ENCODE results near the gene ABCA1.
A peak's percentile ranks its signal among the peaks of the same experiment; 100 is the strongest.

ABCA1 gene

GRCh38 chr9:104871961-104872527, 55.9 kb downstream of the ABCA1 start:
- Histone ChIP-seq H3K23ac (ENCODE audit: low read length) (no peak overlapping the region), H2BK12ac (ENCODE audit: low read length) (peak overlapping the region; percentile 59), H3K18ac (ENCODE audit: low read length) (no peak overlapping the region), H3K79me2 (ENCODE audit: control insufficient read depth, insufficient read depth, low read length, poor library complexity) (peaks cover 2% of the 10 kb centered on the region), H3K4me2 (ENCODE audit: low read length) (no peak overlapping the region), H4K12ac (ENCODE audit: low read depth, low read length) (no peak overlapping the region), H3K4me1 (ENCODE audit: control insufficient read depth in 1 of 2, insufficient read depth in 2 of 2, low read length in 2 of 2) (peaks cover 15 to 19% of the 10 kb centered on the region in 2 experiments), H4K8ac (ENCODE audit: low read depth, low read length) (no peak overlapping the region), H3K14ac (ENCODE audit: low read length) (no peak overlapping the region), H3K79me1 (ENCODE audit: low read length) (peaks cover 13% of the 10 kb centered on the region), H2AFZ (ENCODE audit: insufficient read depth, low read length, poor library complexity) (no peak overlapping the region), H3K4me3 (ENCODE audit: low read depth, low read length) (no peak overlapping the region), H3K9ac (ENCODE audit: low read length) (no peak overlapping the region), H2BK5ac (ENCODE audit: low read depth, low read length, poor library complexity) (no peak overlapping the region), H2BK120ac (ENCODE audit: insufficient read depth, low read length, poor library complexity) (no peak overlapping the region), H3K9me3 (ENCODE audit: insufficient read depth, low read depth, low read length) (peaks cover 1% of the 10 kb centered on the region), H3K4ac (ENCODE audit: low read depth, low read length) (no peak overlapping the region), H4K91ac (ENCODE audit: low read depth, low read length) (no peak overlapping the region), H3K27me3 (ENCODE audit: insufficient read depth, low read length) (no peaks in the 10 kb centered on the region), H3K27ac (ENCODE audit: low read depth, low read length) (peak overlapping the region; percentile 66), H3K36me3 (ENCODE audit: control insufficient read depth in 1 of 2, insufficient read depth in 2 of 2, low read length in 2 of 2) (no peaks in the 10 kb centered on the region), H2AK5ac (ENCODE audit: low read length) (no peak overlapping the region)
- no peak for DNase-seq
- no CpG with 5 or more reads among the region's 5 CpGs for WGBS (ENCODE audit: extremely low coverage, insufficient coverage, insufficient read length)

GRCh38 chr9:104869811-104870210, 58.1 kb downstream of the ABCA1 start:
- H2BK12ac ChIP-seq (ENCODE audit: low read length), result no peak overlapping the region
- H3K4me2 ChIP-seq (ENCODE audit: low read length), result no peak overlapping the region
- peaks cover 13% of the 10 kb centered on the region for H3K79me1 ChIP-seq (ENCODE audit: low read length)
- no peaks in the 10 kb centered on the region for H3K27me3 ChIP-seq (ENCODE audit: insufficient read depth, low read length)
- H3K23ac ChIP-seq (ENCODE audit: low read length), result no peak overlapping the region
- no peak overlapping the region for H2AFZ ChIP-seq (ENCODE audit: insufficient read depth, low read length, poor library complexity)
- no peak for DNase-seq
- H2AK5ac ChIP-seq (ENCODE audit: low read length), result no peak overlapping the region
- no peak overlapping the region for H3K14ac ChIP-seq (ENCODE audit: low read length)
- no peak overlapping the region for H2BK120ac ChIP-seq (ENCODE audit: insufficient read depth, low read length, poor library complexity)
- peak overlapping the region; percentile 90 for H4K91ac ChIP-seq (ENCODE audit: low read depth, low read length)
- H3K4ac ChIP-seq (ENCODE audit: low read depth, low read length), result no peak overlapping the region
- H4K8ac ChIP-seq (ENCODE audit: low read depth, low read length), result no peak overlapping the region
- no peak overlapping the region for H2BK5ac ChIP-seq (ENCODE audit: low read depth, low read length, poor library complexity)
- H3K27ac ChIP-seq (ENCODE audit: low read depth, low read length), result peak overlapping the region; percentile 49
- H3K9ac ChIP-seq (ENCODE audit: low read length), result no peak overlapping the region
- peaks cover 15 to 19% of the 10 kb centered on the region in 2 experiments for H3K4me1 ChIP-seq (ENCODE audit: control insufficient read depth in 1 of 2, insufficient read depth in 2 of 2, low read length in 2 of 2)
- H3K36me3 ChIP-seq (ENCODE audit: control insufficient read depth in 1 of 2, insufficient read depth in 2 of 2, low read length in 2 of 2), result no peaks in the 10 kb centered on the region
- no CpG with 5 or more reads among the region's 1 CpG for WGBS (ENCODE audit: extremely low coverage, insufficient coverage, insufficient read length)
- H3K4me3 ChIP-seq (ENCODE audit: low read depth, low read length), result no peak overlapping the region
- peaks cover 1% of the 10 kb centered on the region for H3K9me3 ChIP-seq (ENCODE audit: insufficient read depth, low read depth, low read length)
- no peak overlapping the region for H4K12ac ChIP-seq (ENCODE audit: low read depth, low read length)
- H3K79me2 ChIP-seq (ENCODE audit: control insufficient read depth, insufficient read depth, low read length, poor library complexity), result peaks cover 2% of the 10 kb centered on the region
- H3K18ac ChIP-seq (ENCODE audit: low read length), result no peak overlapping the region

GRCh38 chr9:104868687-104869404, 59.1 kb downstream of the ABCA1 start:
- peaks cover 1% of the 10 kb centered on the region for H3K9me3 ChIP-seq (ENCODE audit: insufficient read depth, low read depth, low read length)
- peaks cover 14% of the 10 kb centered on the region for H3K79me1 ChIP-seq (ENCODE audit: low read length)
- no peak overlapping the region for H3K4me3 ChIP-seq (ENCODE audit: low read depth, low read length)
- H3K9ac ChIP-seq (ENCODE audit: low read length), result no peak overlapping the region
- peaks cover 2% of the 10 kb centered on the region for H3K79me2 ChIP-seq (ENCODE audit: control insufficient read depth, insufficient read depth, low read length, poor library complexity)
- H4K8ac ChIP-seq (ENCODE audit: low read depth, low read length), result peak overlapping the region; percentile 55
- peak overlapping the region; percentile 25 for H2BK5ac ChIP-seq (ENCODE audit: low read depth, low read length, poor library complexity)
- no peak overlapping the region for H4K12ac ChIP-seq (ENCODE audit: low read depth, low read length)
- no CpG with 5 or more reads among the region's 12 CpGs for WGBS (ENCODE audit: extremely low coverage, insufficient coverage, insufficient read length)
- no peak overlapping the region for H3K23ac ChIP-seq (ENCODE audit: low read length)
- H3K4me2 ChIP-seq (ENCODE audit: low read length), result peak overlapping the region; percentile 19
- H3K27ac ChIP-seq (ENCODE audit: low read depth, low read length), result peak overlapping the region; percentile 63
- no peaks in the 10 kb centered on the region for H3K27me3 ChIP-seq (ENCODE audit: insufficient read depth, low read length)
- peak overlapping the region; percentile 7 for H2BK120ac ChIP-seq (ENCODE audit: insufficient read depth, low read length, poor library complexity)
- H4K91ac ChIP-seq (ENCODE audit: low read depth, low read length), result peak overlapping the region; percentile 53
- peak overlapping the region; percentile 45 for H3K18ac ChIP-seq (ENCODE audit: low read length)
- no peak overlapping the region for H2AK5ac ChIP-seq (ENCODE audit: low read length)
- H3K4me1 ChIP-seq (ENCODE audit: control insufficient read depth in 1 of 2, insufficient read depth in 2 of 2, low read length in 2 of 2), result peaks cover 15 to 19% of the 10 kb centered on the region in 2 experiments
- H2AFZ ChIP-seq (ENCODE audit: insufficient read depth, low read length, poor library complexity), result no peak overlapping the region
- peak in 1 of 2 donors; percentile 52 for DNase-seq
- H3K14ac ChIP-seq (ENCODE audit: low read length), result peak overlapping the region; percentile 2
- peak overlapping the region; percentile 30 for H2BK12ac ChIP-seq (ENCODE audit: low read length)
- no peaks in the 10 kb centered on the region for H3K36me3 ChIP-seq (ENCODE audit: control insufficient read depth in 1 of 2, insufficient read depth in 2 of 2, low read length in 2 of 2)
- no peak overlapping the region for H3K4ac ChIP-seq (ENCODE audit: low read depth, low read length)

GRCh38 chr9:104868303-104868686, 59.7 kb downstream of the ABCA1 start:
- WGBS (ENCODE audit: extremely low coverage, insufficient coverage, insufficient read length), result no CpG with 5 or more reads among the region's 8 CpGs
- peak in 1 of 2 donors; percentile 19 for DNase-seq
- H3K27ac ChIP-seq (ENCODE audit: low read depth, low read length), result peak overlapping the region; percentile 63

More at GRCh38 chr9:104868303-104868686, 59.7 kb downstream of the ABCA1 start:
- Histone ChIP-seq H3K14ac (ENCODE audit: low read length) (no peak overlapping the region), H2BK120ac (ENCODE audit: insufficient read depth, low read length, poor library complexity) (no peak overlapping the region), H4K91ac (ENCODE audit: low read depth, low read length) (no peak overlapping the region), H3K23ac (ENCODE audit: low read length) (no peak overlapping the region), H3K27me3 (ENCODE audit: insufficient read depth, low read length) (no peaks in the 10 kb centered on the region), H2BK5ac (ENCODE audit: low read depth, low read length, poor library complexity) (no peak overlapping the region), H4K8ac (ENCODE audit: low read depth, low read length) (no peak overlapping the region), H3K4ac (ENCODE audit: low read depth, low read length) (no peak overlapping the region), H2AFZ (ENCODE audit: insufficient read depth, low read length, poor library complexity) (no peak overlapping the region), H3K79me2 (ENCODE audit: control insufficient read depth, insufficient read depth, low read length, poor library complexity) (peaks cover 2% of the 10 kb centered on the region), H3K4me1 (ENCODE audit: control insufficient read depth in 1 of 2, insufficient read depth in 2 of 2, low read length in 2 of 2) (peaks cover 11 to 15% of the 10 kb centered on the region in 2 experiments), H3K4me2 (ENCODE audit: low read length) (peak overlapping the region; percentile 19), H3K79me1 (ENCODE audit: low read length) (peaks cover 11% of the 10 kb centered on the region), H2BK12ac (ENCODE audit: low read length) (no peak overlapping the region), H3K36me3 (ENCODE audit: control insufficient read depth in 1 of 2, insufficient read depth in 2 of 2, low read length in 2 of 2) (no peaks in the 10 kb centered on the region), H2AK5ac (ENCODE audit: low read length) (no peak overlapping the region), H3K9ac (ENCODE audit: low read length) (no peak overlapping the region), H4K12ac (ENCODE audit: low read depth, low read length) (no peak overlapping the region), H3K9me3 (ENCODE audit: insufficient read depth, low read depth, low read length) (peaks cover 1% of the 10 kb centered on the region), H3K4me3 (ENCODE audit: low read depth, low read length) (no peak overlapping the region), H3K18ac (ENCODE audit: low read length) (no peak overlapping the region)

Measured in trophoblast cell (in vitro differentiated cells and primary cell).